GM04503 (cell line): Measurements from ENCODE around the gene NDUFA13.

Source experiments
- DNase-seq: peaks from one replicate; pipeline ENCODE4 v3.0.0-alpha.2; 2012; ENCODE audit warnings: low read depth

The NDUFA13 gene

DNA sequence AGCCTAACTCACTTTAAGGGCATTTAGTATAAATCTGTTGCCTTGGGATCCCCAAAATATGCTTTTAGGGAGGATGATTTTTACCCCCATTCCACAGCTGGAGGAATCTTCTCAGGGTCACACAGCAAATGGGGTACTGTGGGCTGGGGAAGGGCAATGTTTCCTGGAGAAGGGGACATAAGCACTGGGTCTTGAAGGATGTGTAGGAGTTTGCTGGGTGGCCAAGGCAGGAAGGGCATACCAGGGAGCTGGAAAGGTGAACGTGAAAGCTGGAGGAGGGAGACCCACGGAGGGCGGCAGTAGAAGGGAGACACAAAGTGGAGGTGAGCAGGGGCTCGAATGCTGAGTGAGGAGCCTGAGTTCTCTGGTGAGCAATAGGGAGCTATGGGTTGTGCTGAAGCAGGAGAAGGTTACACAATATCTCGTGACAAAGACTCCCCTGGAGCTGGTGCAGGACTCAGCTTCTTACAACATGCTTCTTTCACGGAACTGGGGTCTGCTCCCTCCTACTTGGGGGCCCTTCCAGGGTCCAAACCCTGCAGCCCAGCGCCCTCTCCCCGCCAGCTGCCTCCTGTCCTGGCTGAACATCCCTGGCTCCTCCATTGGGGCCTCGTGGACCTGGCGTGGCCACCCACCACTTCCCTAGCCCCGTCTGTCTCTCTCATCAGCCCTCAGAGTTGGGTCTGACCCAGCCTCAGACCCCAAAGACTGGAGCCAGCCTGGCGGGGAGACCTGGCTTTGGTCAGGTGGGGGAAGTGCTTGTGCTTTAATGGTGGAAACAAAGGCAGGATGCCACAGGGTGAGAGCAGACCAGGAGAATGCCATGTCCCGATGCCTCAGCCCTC lies 33.1 kb downstream of the NDUFA13 start:
- DNase-seq, result no peak

GRCh38 chr19:19549804-19550464 lies 33.9 kb downstream of the NDUFA13 start:
- DNase-seq, result no peak

GRCh38 chr19:19550485-19550929 lies 34.5 kb downstream of the NDUFA13 start:
- DNase-seq, result no peak

- DNase-seq, result no peak
Measured at GRCh38 chr19:19550972-19551852, 35.2 kb downstream of the NDUFA13 start.

DNA sequence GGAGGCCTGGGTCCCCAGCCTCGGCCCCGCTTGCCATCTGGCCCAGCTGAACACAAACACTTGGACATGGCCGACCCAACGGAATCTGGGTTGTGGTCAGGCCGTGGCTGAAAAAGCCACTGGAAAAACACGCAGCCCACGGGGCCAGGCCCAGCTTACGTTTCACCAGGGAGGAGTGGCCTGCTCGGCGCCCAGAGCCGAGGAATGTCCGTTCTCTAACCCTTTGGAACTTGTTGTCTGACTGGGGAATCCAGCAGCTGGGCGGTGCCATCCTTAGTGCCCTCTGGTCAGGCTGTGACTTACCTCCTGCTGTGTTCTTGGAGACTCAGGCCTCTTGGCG lies 35.8 kb downstream of the NDUFA13 start:
- no peak for DNase-seq

GRCh38 chr19:19552798-19553197 lies 36.8 kb downstream of the NDUFA13 start:
- DNase-seq, result no peak

DNA sequence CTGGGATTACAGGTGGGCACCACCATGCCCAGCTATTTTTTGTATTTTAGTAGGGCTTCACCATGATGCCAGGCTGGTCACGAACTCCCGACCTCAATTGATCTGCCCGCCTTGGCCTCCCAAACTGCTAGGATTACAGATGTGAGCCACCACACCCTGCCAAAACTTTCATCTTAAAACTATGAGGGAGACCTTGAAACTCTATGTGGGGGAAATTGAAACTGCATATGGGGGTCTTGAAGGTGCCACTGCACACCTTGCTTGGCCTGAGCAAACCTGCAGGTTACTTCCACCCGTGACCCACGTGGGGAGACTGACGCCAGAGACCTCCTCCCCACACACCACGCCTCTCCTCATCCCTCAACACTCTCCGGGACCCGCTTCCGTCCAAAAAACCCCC lies 37.6 kb downstream of the NDUFA13 start:
- no peak for DNase-seq

- DNase-seq, result no peak
Measured at GRCh38 chr19:19554074-19555023, 38.3 kb downstream of the NDUFA13 start.

DNA sequence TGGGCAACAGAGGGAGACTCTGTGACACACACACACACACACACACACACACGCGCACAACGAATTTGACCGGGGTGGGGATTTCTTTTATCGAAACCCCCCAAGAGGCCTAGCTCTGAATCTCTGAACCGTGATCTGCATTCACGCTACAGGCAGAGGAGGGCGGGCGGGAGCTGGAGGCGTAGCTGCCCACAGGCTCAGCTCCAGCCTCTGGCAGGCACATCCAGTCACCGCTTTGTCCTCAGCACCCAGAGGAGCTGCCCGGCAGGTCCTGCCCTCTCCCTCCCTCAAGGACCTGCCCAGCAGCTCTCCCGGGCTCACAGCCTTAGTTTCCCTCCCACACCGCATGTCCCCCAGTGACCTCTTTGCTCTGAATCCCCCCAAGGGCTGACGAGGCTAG lies 42.0 kb downstream of the NDUFA13 start:
- DNase-seq, result no peak

DNA sequence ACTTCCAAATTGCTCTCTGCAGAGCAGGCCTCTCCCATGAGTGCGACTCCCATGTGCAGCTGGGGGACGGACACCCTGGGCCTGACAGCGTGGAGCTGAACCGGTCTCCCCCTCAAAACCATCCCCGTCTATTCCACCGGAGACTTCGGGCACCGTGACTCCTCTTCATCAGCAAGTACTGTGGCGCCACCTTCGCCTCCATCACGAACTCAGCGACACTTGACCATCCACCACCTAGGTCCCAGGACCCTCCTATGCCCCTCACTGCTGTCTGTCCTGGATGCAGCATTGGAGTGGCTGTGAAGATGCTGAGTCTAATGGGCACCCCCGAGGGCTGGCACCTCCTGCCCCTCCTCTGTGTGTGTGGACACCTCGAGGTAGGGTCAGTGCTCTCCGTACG lies 42.6 kb downstream of the NDUFA13 start:
- DNase-seq, result no peak

- no peak for DNase-seq
Measured at GRCh38 chr19:19559931-19560330, 43.9 kb downstream of the NDUFA13 start.

DNA sequence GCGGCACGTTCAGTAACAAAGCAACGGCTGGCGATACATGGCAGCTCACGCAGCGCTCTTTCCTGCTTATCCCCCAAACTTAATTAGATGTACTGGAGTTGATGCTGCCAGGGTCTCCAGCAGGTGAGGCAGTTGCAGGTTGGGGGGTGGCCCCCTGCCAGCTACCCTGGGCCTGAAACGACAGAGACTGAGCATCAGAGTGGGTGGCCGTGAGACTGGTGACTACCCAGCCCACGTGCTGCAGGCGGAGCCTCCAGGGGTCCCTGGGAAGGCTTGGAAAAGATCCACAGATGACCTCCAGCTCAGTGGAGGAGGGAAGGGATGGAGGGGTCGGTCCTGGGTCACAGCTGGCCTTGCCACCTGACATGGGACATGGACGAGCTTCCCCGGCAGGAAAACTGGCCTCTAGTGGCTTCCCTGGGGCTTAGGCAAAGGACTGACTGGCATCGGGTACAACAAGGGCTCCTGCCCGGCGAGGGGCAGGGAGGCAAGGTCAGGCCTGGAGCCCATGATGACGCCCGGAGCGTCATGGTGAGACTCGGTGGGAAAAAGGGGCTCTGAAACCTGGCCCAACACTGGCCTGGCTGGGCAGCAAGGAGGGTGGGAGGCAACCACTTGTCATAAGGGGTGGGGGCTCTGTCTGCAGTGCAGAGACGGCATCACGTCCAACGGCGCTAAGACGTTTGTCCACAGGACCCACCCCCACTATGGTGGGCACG lies 46.1 kb downstream of the NDUFA13 start:
- DNase-seq, result no peak

DNA sequence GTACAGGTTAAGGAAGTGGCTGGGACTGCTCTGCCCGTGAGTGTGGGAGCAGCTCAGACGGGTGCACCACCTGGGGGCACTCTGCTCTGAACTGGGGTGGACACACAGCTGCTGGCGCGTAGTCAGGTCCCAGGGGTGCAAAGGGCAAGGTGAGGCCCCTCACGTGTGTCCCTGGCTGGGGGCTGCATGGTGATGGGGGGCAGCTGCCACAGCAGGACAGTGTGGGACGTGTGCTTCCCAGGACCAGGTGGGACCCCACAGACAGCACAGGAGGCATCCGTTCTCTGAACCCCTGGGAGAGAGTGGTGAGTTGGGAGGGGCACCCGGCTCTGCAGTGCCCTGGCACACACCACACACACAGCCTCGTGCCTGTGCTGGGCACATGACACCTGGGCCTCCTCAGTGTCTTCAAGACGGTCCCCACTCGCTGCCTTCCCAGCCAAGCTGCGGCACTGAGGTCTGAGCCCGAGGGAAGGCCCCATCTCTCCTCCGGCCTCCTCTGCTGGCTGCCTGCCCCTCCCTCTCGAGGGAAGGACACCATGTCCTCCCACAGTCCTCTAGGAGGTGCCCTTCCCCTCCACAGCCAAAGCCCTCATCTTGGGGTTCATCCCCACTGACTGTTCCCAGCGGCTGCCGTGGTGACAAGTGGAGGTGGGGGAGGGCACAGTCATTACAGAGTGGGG lies 46.8 kb downstream of the NDUFA13 start:
- DNase-seq, result no peak

GRCh38 chr19:19563348-19563848 lies 47.4 kb downstream of the NDUFA13 start:
- DNase-seq, result no peak

DNA sequence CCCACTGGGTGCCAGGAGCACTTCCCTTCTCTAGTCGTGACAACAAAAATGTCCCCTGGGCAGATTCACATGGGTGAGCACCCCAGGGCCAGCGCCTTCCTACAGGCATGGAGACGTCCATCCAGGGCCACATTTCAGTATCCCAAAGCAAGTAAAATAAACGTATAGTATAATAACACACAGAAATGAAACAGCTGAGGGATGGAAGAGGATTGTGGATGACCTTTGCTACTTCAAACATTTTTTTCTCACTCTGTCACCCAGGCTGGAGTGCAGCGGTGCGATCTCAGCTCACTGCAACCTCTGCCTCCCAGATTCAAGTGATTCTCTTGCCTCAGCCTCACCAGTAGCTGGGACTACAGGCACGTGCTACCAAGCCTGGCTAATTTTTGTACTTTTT lies 50.3 kb downstream of the NDUFA13 start:
- no peak for DNase-seq

GRCh38 chr19:19567391-19567790 lies 51.4 kb downstream of the NDUFA13 start:
- no peak for DNase-seq

GRCh38 chr19:19568802-19569756 lies 53.1 kb downstream of the NDUFA13 start:
- DNase-seq, result no peak

GRCh38 chr19:19570571-19570970 lies 54.5 kb downstream of the NDUFA13 start:
- DNase-seq, result no peak
